Brain microvascular endothelial cell (primary cell): Measurements from ENCODE around the gene POU6F2.

Experiments
- DNase-seq: peaks from one replicate; pipeline ENCODE4 v3.0.0-alpha.2; 2020
- H3K27ac ChIP-seq: fragments of 250-450 bp; sonication (Bioruptor Pico); 2 replicates; pipeline ENCODE4 v1.5.1; 2020; ENCODE audit warnings: mild to moderate bottlenecking, moderate library complexity
- H3K27me3 ChIP-seq: fragments of 250-450 bp; sonication (Bioruptor Pico); replicated peaks from 2 replicates; pipeline ENCODE4 v1.5.1; 2020; ENCODE audit warnings: mild to moderate bottlenecking
- H3K36me3 ChIP-seq: fragments of 250-450 bp; sonication (Bioruptor Pico); replicated peaks from 2 replicates; pipeline ENCODE4 v1.5.1; 2020; ENCODE audit warnings: mild to moderate bottlenecking
- H3K4me3 ChIP-seq: 2 replicates; pipeline ENCODE4 v1.5.1; 2011; ENCODE audit warnings: low read depth, mild to moderate bottlenecking, control low read depth, low read length, moderate library complexity
- CTCF ChIP-seq: IDR thresholded peaks from 2 replicates; pipeline ENCODE4 v1.5.1; 2011; ENCODE audit warnings: low read depth, mild to moderate bottlenecking, moderate library complexity, low read length, control low read depth, inconsistent platforms; ENCODE audit errors: missing control alignments
- in situ Hi-C: cut with HindIII; loops from 2 replicates; pipeline ENCODE4 v1.10.0; 2017; ENCODE audit warnings: low sequenced_read_pairs, low pct_ligation_motif_present

POU6F2 gene

GRCh38 chr7:39270018-39270417, 292.3 kb downstream of the POU6F2 start:
- no peak for TF ChIP-seq CTCF
- no peak overlapping the region for H3K27ac ChIP-seq
- no peak overlapping the region for H3K4me3 ChIP-seq
- H3K36me3 ChIP-seq, result no peaks in the 10 kb centered on the region
- H3K27me3 ChIP-seq, result no peaks in the 10 kb centered on the region
- no peak for DNase-seq
- in situ Hi-C loops, result no loop called here

- H3K27ac ChIP-seq, result no peak overlapping the region
- DNase-seq, result peak; percentile 11
- H3K27me3 ChIP-seq, result no peaks in the 10 kb centered on the region
- TF ChIP-seq CTCF, result no peak
- no peaks in the 10 kb centered on the region for H3K36me3 ChIP-seq
- no peak overlapping the region for H3K4me3 ChIP-seq
- in situ Hi-C loops, result no loop called here
Observed at GRCh38 chr7:39271402-39271801, 293.7 kb downstream of the POU6F2 start.

GRCh38 chr7:39272111-39272510, 294.4 kb downstream of the POU6F2 start:
- Histone ChIP-seq H3K36me3 (no peaks in the 10 kb centered on the region), H3K27ac (no peak overlapping the region), H3K27me3 (no peaks in the 10 kb centered on the region), H3K4me3 (no peak overlapping the region)
- no peak for TF ChIP-seq CTCF
- DNase-seq, result no peak
- in situ Hi-C loops, result no loop called here

GRCh38 chr7:39272691-39273090, 295.0 kb downstream of the POU6F2 start:
- DNase-seq, result no peak
- no peak overlapping the region for H3K4me3 ChIP-seq
- H3K27me3 ChIP-seq, result no peaks in the 10 kb centered on the region
- in situ Hi-C loops, result no loop called here
- no peak for TF ChIP-seq CTCF
- H3K36me3 ChIP-seq, result no peaks in the 10 kb centered on the region
- no peak overlapping the region for H3K27ac ChIP-seq

- DNase-seq, result no peak
- H3K4me3 ChIP-seq, result no peak overlapping the region
- in situ Hi-C loops, result no loop called here
- H3K27ac ChIP-seq, result no peak overlapping the region
- H3K27me3 ChIP-seq, result no peaks in the 10 kb centered on the region
- no peaks in the 10 kb centered on the region for H3K36me3 ChIP-seq
- TF ChIP-seq CTCF, result no peak
Observed at GRCh38 chr7:39280337-39280736, 302.6 kb downstream of the POU6F2 start.

- Histone ChIP-seq H3K36me3 (no peaks in the 10 kb centered on the region), H3K27ac (no peak overlapping the region), H3K4me3 (no peak overlapping the region), H3K27me3 (no peaks in the 10 kb centered on the region)
- DNase-seq, result no peak
- in situ Hi-C loops, result no loop called here
- no peak for TF ChIP-seq CTCF
Observed at GRCh38 chr7:39285256-39285655, 307.5 kb downstream of the POU6F2 start.
